SK-N-SH treated with all-trans-retinoic acid at 6 μM for 48 hours (cell line): ENCODE data around the gene LMCD1.

ENCODE experiments used
- GLIS3 ChIP-seq: fragments of 250-450 bp; sonication (Bioruptor Pico); IDR thresholded peaks from 2 replicates; pipeline ENCODE4 v1.5.0; 2020; ENCODE audit warnings: mild to moderate bottlenecking, moderate library complexity
- RARB ChIP-seq: fragments of 250-450 bp; sonication (Bioruptor Pico); IDR thresholded peaks from 2 replicates; pipeline ENCODE4 v1.8.0; 2021; ENCODE audit warnings: mild to moderate bottlenecking, moderate library complexity
- ZFP3 ChIP-seq: fragments of 250-450 bp; sonication (Bioruptor Pico); IDR thresholded peaks from 2 replicates; pipeline ENCODE4 v1.5.0; 2020; ENCODE audit warnings: mild to moderate bottlenecking, moderate library complexity
- ZNF8 ChIP-seq: fragments of 450-650 bp; formaldehyde crosslinking; IDR thresholded peaks from 2 replicates; pipeline ENCODE4 v1.5.0; 2020; ENCODE audit warnings: mild to moderate bottlenecking, moderate library complexity
- TF ChIP-seq, protein P1 (sequence below): fragments of 250-450 bp; sonication (Bioruptor Pico); IDR thresholded peaks from 2 replicates; pipeline ENCODE4 v1.8.0; 2020; ENCODE audit warnings: mild to moderate bottlenecking, moderate library complexity, borderline replicate concordance

DNA sequence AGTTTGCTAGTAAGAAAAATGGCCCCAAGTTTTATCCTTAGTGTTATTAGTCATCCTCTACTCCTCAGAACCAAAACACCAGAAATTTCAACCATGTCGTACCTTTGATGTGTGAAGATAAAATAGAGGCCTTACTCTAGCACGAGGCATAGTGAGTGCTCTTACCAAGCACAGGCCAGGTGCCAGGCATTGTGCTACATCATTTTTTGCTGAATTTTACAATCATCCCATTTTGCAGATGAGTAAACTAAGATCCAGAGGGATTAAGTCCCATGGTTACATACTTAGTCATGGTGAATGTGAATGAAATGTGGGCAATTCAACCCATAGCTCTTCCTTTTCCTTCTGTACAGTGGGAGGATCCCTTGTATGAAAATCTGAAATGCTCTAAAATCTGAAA, 15.2 kb downstream of the LMCD1 start:
- TF ChIP-seq ZFP3 (CRISPR knock-in tag) = no peak
- TF ChIP-seq, protein P1, sequence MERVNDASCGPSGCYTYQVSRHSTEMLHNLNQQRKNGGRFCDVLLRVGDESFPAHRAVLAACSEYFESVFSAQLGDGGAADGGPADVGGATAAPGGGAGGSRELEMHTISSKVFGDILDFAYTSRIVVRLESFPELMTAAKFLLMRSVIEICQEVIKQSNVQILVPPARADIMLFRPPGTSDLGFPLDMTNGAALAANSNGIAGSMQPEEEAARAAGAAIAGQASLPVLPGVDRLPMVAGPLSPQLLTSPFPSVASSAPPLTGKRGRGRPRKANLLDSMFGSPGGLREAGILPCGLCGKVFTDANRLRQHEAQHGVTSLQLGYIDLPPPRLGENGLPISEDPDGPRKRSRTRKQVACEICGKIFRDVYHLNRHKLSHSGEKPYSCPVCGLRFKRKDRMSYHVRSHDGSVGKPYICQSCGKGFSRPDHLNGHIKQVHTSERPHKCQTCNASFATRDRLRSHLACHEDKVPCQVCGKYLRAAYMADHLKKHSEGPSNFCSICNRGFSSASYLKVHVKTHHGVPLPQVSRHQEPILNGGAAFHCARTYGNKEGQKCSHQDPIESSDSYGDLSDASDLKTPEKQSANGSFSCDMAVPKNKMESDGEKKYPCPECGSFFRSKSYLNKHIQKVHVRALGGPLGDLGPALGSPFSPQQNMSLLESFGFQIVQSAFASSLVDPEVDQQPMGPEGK (CRISPR knock-in tag) = no peak
- no peak for TF ChIP-seq GLIS3
- no peak for TF ChIP-seq RARB
- no peak for TF ChIP-seq ZNF8 (CRISPR knock-in tag)
